Uterus (tissue), 4 donors: ENCODE data around the gene HMG20B. TPM values are rescaled to one million over a fixed set of nuclear protein-coding genes. Genes with fewer than 3 reads are reported as not detected.

Experiments
- DNase-seq, 2 donors: peaks; one replicate each; pipeline ENCODE4 v3.0.0-alpha.2; 2019 to 2020
- H3K27ac ChIP-seq, 2 donors: fragments of 200-600 bp; sonication (generic); 1 replicate in 1 of 2; 2 replicates in 1 of 2; pipeline ENCODE4 v1.5.1; 2016 to 2018
- H3K27me3 ChIP-seq, 2 donors: fragments of 200-600 bp; sonication (generic); one replicate each; pipeline ENCODE4 v1.5.1; 2018 to 2019; ENCODE audit warnings: control low read depth in 1 of 2
- H3K36me3 ChIP-seq, 2 donors: fragments of 200-600 bp; sonication (generic); one replicate each; pipeline ENCODE4 v1.5.1; 2019; ENCODE audit warnings: control low read depth in 1 of 2
- H3K4me1 ChIP-seq, 2 donors: fragments of 200-600 bp; sonication (generic); one replicate each; pipeline ENCODE4 v1.5.1; 2018 to 2019; ENCODE audit warnings: control low read depth in 1 of 2
- H3K4me3 ChIP-seq, 2 donors: fragments of 200-600 bp; sonication (generic); 1 replicate in 1 of 2; 2 replicates in 1 of 2; pipeline ENCODE4 v1.5.1; 2018 to 2019; ENCODE audit warnings: mild to moderate bottlenecking in 1 of 2
- H3K9me3 ChIP-seq, 2 donors: fragments of 200-600 bp; sonication (generic); one replicate each; pipeline ENCODE4 v1.5.1; 2019; ENCODE audit warnings: control low read depth in 1 of 2
- POLR2A ChIP-seq, 2 donors: fragments of 450-650 bp; IDR thresholded peaks; one replicate each; pipeline ENCODE4 v1.6.1; 2016; ENCODE audit warnings: antibody characterized with exemption in 2 of 2, mild to moderate bottlenecking in 1 of 2, moderate library complexity in 1 of 2
- intact Hi-C: fragments of 100-400 bp; cut with DNase I; formaldehyde crosslinking; loops from one replicate; pipeline ENCODE4 v1.15.1; 2023; ENCODE audit warnings: low total_unique reads
- total RNA-seq, 4 donors: library from RNA; depleted of rRNA in 3 of 4; stranded (reverse); fragments of >200 nt in 3 of 4; gene quantifications; one replicate each; pipeline versions ENCODE4 v1.1.0 to v1.2.4, GENCODE V29; 2014 to 2023
- TF ChIP-seq, protein P1 (sequence below), 4 experiments: fragments of 200-600 bp in 2 of 4; fragments of 450-650 bp in 2 of 4; sonication (generic) in 2 of 4; IDR thresholded peaks; one replicate each; pipeline ENCODE4 v1.5.1; 2016 to 2019; ENCODE audit warnings: antibody characterized with exemption in 4 of 4, mild to moderate bottlenecking in 2 of 4, moderate library complexity in 1 of 4
- donor health status: DM: yes; HTN: yes; CAD: no.

The HMG20B gene
- total RNA-seq, 4 donors from 2014 or later = 52.9 to 232 (median 63.6) TPM

DNA sequence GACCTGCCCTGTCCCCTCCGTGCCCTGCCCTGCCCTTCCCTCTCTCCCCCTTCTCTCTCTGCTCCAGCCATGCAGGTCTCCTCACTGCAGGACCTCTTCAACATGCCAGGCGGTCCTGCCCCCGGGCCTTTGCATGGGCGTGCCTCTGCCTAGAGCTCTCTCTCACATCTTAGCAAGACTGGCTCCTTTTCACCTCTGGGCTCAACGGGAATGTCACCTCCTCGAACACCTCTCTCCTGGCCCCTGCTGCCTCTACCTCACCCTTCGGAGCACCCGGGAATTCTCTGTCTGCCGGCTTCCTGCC, 21.0 kb upstream of the HMG20B start:
- Histone ChIP-seq H3K9me3 (no peaks in the 10 kb centered on the region), H3K4me1 (peaks cover 0 to 14% of the 10 kb centered on the region in 2 donors), H3K27ac (no peak overlapping the region), H3K4me3 (no peak overlapping the region), H3K36me3 (no peaks in the 10 kb centered on the region), H3K27me3 (no peaks in the 10 kb centered on the region)
- no peak for DNase-seq
- intact Hi-C loops = loop anchor here (10.0 kb wide), 1 partner anchor 63 kb away; no protein-coding TSS in a partner anchor
- no peak for TF ChIP-seq POLR2A (IDR thresholded peaks at IDR 0.05)
- TF ChIP-seq, protein P1, sequence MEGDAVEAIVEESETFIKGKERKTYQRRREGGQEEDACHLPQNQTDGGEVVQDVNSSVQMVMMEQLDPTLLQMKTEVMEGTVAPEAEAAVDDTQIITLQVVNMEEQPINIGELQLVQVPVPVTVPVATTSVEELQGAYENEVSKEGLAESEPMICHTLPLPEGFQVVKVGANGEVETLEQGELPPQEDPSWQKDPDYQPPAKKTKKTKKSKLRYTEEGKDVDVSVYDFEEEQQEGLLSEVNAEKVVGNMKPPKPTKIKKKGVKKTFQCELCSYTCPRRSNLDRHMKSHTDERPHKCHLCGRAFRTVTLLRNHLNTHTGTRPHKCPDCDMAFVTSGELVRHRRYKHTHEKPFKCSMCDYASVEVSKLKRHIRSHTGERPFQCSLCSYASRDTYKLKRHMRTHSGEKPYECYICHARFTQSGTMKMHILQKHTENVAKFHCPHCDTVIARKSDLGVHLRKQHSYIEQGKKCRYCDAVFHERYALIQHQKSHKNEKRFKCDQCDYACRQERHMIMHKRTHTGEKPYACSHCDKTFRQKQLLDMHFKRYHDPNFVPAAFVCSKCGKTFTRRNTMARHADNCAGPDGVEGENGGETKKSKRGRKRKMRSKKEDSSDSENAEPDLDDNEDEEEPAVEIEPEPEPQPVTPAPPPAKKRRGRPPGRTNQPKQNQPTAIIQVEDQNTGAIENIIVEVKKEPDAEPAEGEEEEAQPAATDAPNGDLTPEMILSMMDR (IDR thresholded peaks at IDR 0.05) = no peak

DNA sequence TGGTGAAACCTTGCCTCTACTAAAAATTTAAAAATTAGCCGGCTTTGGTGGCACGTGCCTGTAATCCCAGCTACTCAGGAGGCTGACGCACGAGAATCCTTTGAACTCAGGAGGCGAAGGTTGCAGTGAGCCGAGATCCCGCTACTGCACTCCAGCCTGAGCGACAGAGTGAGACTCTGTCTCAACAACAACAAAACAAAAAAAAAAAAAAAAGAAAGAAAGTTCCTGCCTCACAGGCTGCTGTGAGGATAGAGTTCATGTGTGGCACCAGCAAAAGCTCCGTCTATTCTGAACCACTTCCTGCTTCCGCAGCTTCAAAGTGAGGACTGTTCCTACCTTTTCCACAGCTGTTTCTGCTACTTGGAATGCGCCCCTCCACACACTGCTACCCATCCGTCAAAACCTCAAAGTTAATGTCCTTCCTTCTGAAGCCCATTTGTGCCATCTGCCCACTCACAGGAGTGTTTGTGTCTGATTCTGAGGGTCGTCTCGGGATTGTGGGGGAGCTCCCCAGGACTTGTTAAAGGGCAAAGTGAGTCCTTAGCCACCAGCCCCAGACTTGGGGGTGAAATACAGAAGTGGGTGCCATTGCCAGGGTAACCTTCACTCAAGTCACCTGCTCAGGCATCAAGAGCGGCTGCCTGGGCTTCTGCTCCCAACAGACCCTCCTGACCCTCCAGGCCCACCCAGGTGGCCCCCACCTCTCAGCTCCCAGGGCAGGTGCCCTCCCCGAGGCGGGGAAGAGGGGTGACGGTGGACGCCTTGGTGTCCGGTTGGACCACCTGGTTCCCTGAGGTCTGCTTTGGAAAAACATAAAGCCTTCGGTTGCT, 18.3 kb upstream of the HMG20B start:
- H3K4me3 ChIP-seq = no peak overlapping the region
- no peaks in the 10 kb centered on the region for H3K36me3 ChIP-seq
- TF ChIP-seq, protein P1 (IDR thresholded peaks at IDR 0.05) = no peak
- no peak for TF ChIP-seq POLR2A (IDR thresholded peaks at IDR 0.05)
- H3K27ac ChIP-seq = no peak overlapping the region
- no peaks in the 10 kb centered on the region for H3K27me3 ChIP-seq
- intact Hi-C loops = loop anchor here (10.0 kb wide), 1 partner anchor 60 kb away; no protein-coding TSS in a partner anchor
- H3K4me1 ChIP-seq = peaks cover 0 to 14% of the 10 kb centered on the region in 2 donors
- no peak for DNase-seq
- no peaks in the 10 kb centered on the region for H3K9me3 ChIP-seq

- H3K9me3 ChIP-seq = no peaks in the 10 kb centered on the region
- peaks cover 0 to 14% of the 10 kb centered on the region in 2 donors for H3K4me1 ChIP-seq
- no peaks in the 10 kb centered on the region for H3K36me3 ChIP-seq
- no peak for DNase-seq
- intact Hi-C loops = loop anchor here (10.0 kb wide), 1 partner anchor 59 kb away; no protein-coding TSS in a partner anchor
- peak overlapping the region; percentile 54 to 72 for H3K4me3 ChIP-seq
- TF ChIP-seq, protein P1 (IDR thresholded peaks at IDR 0.05) = no peak
- TF ChIP-seq POLR2A (IDR thresholded peaks at IDR 0.05) = no peak
- no peak overlapping the region for H3K27ac ChIP-seq
- H3K27me3 ChIP-seq = no peaks in the 10 kb centered on the region
Measured at GRCh38 chr19:3555653-3556422, 16.9 kb upstream of the HMG20B start.

GRCh38 chr19:3556423-3556977, 16.2 kb upstream of the HMG20B start:
- peaks cover 0 to 14% of the 10 kb centered on the region in 2 donors for H3K4me1 ChIP-seq

More at GRCh38 chr19:3556423-3556977, 16.2 kb upstream of the HMG20B start:
- H3K4me3 ChIP-seq = peak overlapping the region; percentile 54 to 72
- H3K27ac ChIP-seq = peak overlapping the region in 1 of 2 donors; percentile 52
- TF ChIP-seq POLR2A (IDR thresholded peaks at IDR 0.05) = no peak
- TF ChIP-seq, protein P1 (IDR thresholded peaks at IDR 0.05) = no peak
- DNase-seq = no peak
- intact Hi-C loops = loop anchor here (10.0 kb wide), 1 partner anchor 58 kb away; no protein-coding TSS in a partner anchor
- no peaks in the 10 kb centered on the region for H3K27me3 ChIP-seq
- no peaks in the 10 kb centered on the region for H3K36me3 ChIP-seq
- H3K9me3 ChIP-seq = no peaks in the 10 kb centered on the region
